GM21619 (cell line): Measurements from ENCODE around the gene TAGLN3.
"Not testable (repeated sequence)": the region's sequence is repeated elsewhere in the genome, so short reads cannot be mapped to it uniquely, and the experiment has no call there.

Experiments
- ATAC-seq: cut with Tn5 transposase; IDR thresholded peaks from one replicate; pipeline ENCODE4 v1.9.1; 2021; ENCODE audit not compliant: unreplicated experiment

Gene TAGLN3

GRCh38 chr3:112007633-112008032, 8.9 kb downstream of the TAGLN3 start:
- ATAC-seq = no peak

- ATAC-seq = no peak
These were observed 10.9 kb downstream of the TAGLN3 start for GRCh38 chr3:112009670-112010069.

- ATAC-seq = no peak
These were observed 11.9 kb downstream of the TAGLN3 start for GRCh38 chr3:112010636-112011035.

- ATAC-seq = no peak
These were observed 12.7 kb downstream of the TAGLN3 start for GRCh38 chr3:112011376-112011940.

- no peak for ATAC-seq
These were observed 13.7 kb downstream of the TAGLN3 start for GRCh38 chr3:112012205-112012992.

GRCh38 chr3:112013058-112013783, 14.5 kb downstream of the TAGLN3 start:
- peak; percentile 91 for ATAC-seq

- ATAC-seq = peak; percentile 35
These were observed 15.0 kb downstream of the TAGLN3 start for GRCh38 chr3:112013784-112014143.

GRCh38 chr3:112017091-112017490, 18.4 kb downstream of the TAGLN3 start:
- no peak for ATAC-seq

GRCh38 chr3:112018712-112019111, 20.0 kb downstream of the TAGLN3 start:
- ATAC-seq = no peak

GRCh38 chr3:112019716-112020115, 21.0 kb downstream of the TAGLN3 start:
- no peak for ATAC-seq

- ATAC-seq = no peak
These were observed 22.0 kb downstream of the TAGLN3 start for GRCh38 chr3:112020674-112021085.

- no peak for ATAC-seq
These were observed 28.4 kb downstream of the TAGLN3 start for GRCh38 chr3:112027142-112027541.

GRCh38 chr3:112027826-112028225, 29.1 kb downstream of the TAGLN3 start:
- ATAC-seq = no peak

GRCh38 chr3:112030901-112031300, 32.2 kb downstream of the TAGLN3 start:
- ATAC-seq = no peak

- no peak for ATAC-seq
These were observed 33.5 kb downstream of the TAGLN3 start for GRCh38 chr3:112032098-112032731.

GRCh38 chr3:112034436-112034835, 35.7 kb downstream of the TAGLN3 start, which contains the start of gene TMPRSS7:
Gene TMPRSS7, plus strand, starts transcription at chr3:112034736. Its CDS starts 110 bp downstream, at chr3:112034846.
- ATAC-seq = no peak

GRCh38 chr3:112035241-112035640, 36.5 kb downstream of the TAGLN3 start:
- no peak for ATAC-seq

- ATAC-seq = not testable (repeated sequence)
These were observed 38.5 kb downstream of the TAGLN3 start for GRCh38 chr3:112037194-112037593.

- ATAC-seq = no peak
These were observed 40.1 kb downstream of the TAGLN3 start for GRCh38 chr3:112038863-112039262.

- no peak for ATAC-seq
These were observed 42.6 kb downstream of the TAGLN3 start for GRCh38 chr3:112041321-112041720.

- no peak for ATAC-seq
These were observed 44.1 kb downstream of the TAGLN3 start for GRCh38 chr3:112042842-112043280.
